Measurements from ENCODE around the gene FAM131C. TPM values are rescaled to one million over a fixed set of nuclear protein-coding genes. Genes with fewer than 3 reads are reported as not detected.
A peak's percentile ranks its signal among the peaks of the same experiment; 100 is the strongest.

FAM131C gene, protein sequence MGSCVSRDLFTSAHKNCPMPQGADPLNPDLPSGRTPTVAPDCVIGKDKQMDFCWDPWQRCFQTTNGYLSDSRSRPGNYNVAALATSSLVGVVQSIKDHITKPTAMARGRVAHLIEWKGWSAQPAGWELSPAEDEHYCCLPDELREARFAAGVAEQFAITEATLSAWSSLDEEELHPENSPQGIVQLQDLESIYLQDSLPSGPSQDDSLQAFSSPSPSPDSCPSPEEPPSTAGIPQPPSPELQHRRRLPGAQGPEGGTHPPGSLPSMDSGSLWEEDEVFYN
- 1.6 to 1.9 TPM (median 1.7 TPM) in 3 replicates for total RNA-seq

DNA sequence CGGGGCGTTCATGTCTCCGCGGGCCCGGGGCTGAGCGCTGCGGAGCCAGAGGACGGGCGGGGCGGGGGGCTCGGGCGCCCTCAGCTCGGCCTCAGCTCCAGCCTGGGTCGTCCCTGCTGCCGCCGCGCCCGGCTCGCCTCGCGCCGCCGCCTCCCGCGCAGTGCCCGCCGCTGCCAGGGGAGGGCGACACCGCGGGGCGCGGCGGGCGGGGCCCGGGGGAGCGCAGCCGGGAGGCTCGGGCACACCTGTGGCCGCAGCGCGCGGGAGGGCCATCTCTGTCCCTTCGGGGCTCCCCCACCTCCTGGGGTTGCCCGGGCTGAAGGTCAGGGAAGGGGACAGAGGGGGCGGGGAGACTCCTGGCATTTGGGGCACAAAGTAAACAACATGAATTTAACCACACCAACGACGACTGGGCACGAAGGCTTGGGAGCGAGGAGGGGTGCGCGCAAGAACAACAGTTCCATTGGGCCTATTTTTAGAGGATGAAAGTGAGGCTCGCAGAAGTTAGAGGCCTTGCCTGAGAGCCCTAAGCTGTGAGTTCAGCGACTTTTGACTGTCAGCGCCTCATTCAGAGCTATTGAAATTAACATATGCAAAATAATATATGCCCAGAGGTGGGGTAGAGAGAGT, at the start of gene FAM131C:
Gene FAM131C (minus strand): TSS at position 162 of the 630 bp plus-strand sequence. CDS start 209 bp downstream, outside the sequence.
- Mint-ChIP-seq H3K4me1 (peaks cover 8% of the 10 kb centered on the region), H3K36me3 (no peaks in the 10 kb centered on the region), H3K9me3 (no peaks in the 10 kb centered on the region), H3K27me3 (ENCODE audit: low read depth) (peaks cover 8% of the 10 kb centered on the region), H3K4me3 (peak within 1 kb of the TSS; percentile 70), H3K27ac (peak within 1 kb of the TSS; percentile 21)
- TF ChIP-seq, protein P1, sequence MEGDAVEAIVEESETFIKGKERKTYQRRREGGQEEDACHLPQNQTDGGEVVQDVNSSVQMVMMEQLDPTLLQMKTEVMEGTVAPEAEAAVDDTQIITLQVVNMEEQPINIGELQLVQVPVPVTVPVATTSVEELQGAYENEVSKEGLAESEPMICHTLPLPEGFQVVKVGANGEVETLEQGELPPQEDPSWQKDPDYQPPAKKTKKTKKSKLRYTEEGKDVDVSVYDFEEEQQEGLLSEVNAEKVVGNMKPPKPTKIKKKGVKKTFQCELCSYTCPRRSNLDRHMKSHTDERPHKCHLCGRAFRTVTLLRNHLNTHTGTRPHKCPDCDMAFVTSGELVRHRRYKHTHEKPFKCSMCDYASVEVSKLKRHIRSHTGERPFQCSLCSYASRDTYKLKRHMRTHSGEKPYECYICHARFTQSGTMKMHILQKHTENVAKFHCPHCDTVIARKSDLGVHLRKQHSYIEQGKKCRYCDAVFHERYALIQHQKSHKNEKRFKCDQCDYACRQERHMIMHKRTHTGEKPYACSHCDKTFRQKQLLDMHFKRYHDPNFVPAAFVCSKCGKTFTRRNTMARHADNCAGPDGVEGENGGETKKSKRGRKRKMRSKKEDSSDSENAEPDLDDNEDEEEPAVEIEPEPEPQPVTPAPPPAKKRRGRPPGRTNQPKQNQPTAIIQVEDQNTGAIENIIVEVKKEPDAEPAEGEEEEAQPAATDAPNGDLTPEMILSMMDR (IDR thresholded peaks at IDR 0.05; ENCODE audit: unreplicated experiment), result peak; percentile 8
- DNase-seq (ENCODE audit: low spot score in 2 of 2, unreplicated experiment in 2 of 2), result peak in 1 of 2 experiments; percentile 64

DNA sequence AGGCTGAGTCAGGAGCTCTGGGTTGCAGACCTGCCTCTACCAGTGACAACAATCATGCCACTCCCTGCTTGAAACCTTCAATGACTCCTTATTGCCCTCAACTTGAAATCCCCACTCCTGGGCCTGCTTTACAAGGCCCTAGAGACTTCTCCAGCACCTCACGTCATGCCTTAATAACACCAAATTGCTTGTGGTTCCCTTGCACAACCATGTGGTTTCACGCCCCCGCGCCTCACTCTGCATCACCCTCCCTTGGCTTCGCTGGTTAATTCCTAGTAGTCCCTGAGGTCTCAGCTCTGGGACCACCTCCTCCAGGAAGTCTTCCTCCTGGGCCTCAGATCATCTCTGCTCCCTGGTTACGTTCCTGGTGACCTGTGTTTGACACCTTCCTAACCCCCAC, 49.5 kb upstream of the FAM131C start:
- Mint-ChIP-seq H3K4me3 (no peak overlapping the region), H3K4me1 (peaks cover 6% of the 10 kb centered on the region), H3K9me3 (no peaks in the 10 kb centered on the region), H3K36me3 (peaks cover 23% of the 10 kb centered on the region), H3K27ac (no peak overlapping the region), H3K27me3 (ENCODE audit: low read depth) (no peaks in the 10 kb centered on the region)
- DNase-seq (ENCODE audit: low spot score in 2 of 2, unreplicated experiment in 2 of 2), result no peak
- TF ChIP-seq, protein P1 (IDR thresholded peaks at IDR 0.05; ENCODE audit: unreplicated experiment), result no peak

- Mint-ChIP-seq H3K36me3 (peaks cover 23% of the 10 kb centered on the region), H3K27me3 (ENCODE audit: low read depth) (no peaks in the 10 kb centered on the region), H3K4me1 (peaks cover 8% of the 10 kb centered on the region), H3K4me3 (no peak overlapping the region), H3K27ac (no peak overlapping the region), H3K9me3 (no peaks in the 10 kb centered on the region)
- TF ChIP-seq, protein P1 (IDR thresholded peaks at IDR 0.05; ENCODE audit: unreplicated experiment), result no peak
- no peak for DNase-seq (ENCODE audit: low spot score in 2 of 2, unreplicated experiment in 2 of 2)
Measured at GRCh38 chr1:16122350-16122881, 49.0 kb upstream of the FAM131C start.

- Mint-ChIP-seq H3K4me3 (no peak overlapping the region), H3K36me3 (peaks cover 20% of the 10 kb centered on the region), H3K4me1 (peaks cover 19% of the 10 kb centered on the region), H3K27me3 (ENCODE audit: low read depth) (no peaks in the 10 kb centered on the region), H3K9me3 (no peaks in the 10 kb centered on the region), H3K27ac (peak overlapping the region; percentile 56)
- no peak for DNase-seq (ENCODE audit: low spot score in 2 of 2, unreplicated experiment in 2 of 2)
- TF ChIP-seq, protein P1 (IDR thresholded peaks at IDR 0.05; ENCODE audit: unreplicated experiment), result no peak
Measured at GRCh38 chr1:16120940-16121410, 47.5 kb upstream of the FAM131C start.

DNA sequence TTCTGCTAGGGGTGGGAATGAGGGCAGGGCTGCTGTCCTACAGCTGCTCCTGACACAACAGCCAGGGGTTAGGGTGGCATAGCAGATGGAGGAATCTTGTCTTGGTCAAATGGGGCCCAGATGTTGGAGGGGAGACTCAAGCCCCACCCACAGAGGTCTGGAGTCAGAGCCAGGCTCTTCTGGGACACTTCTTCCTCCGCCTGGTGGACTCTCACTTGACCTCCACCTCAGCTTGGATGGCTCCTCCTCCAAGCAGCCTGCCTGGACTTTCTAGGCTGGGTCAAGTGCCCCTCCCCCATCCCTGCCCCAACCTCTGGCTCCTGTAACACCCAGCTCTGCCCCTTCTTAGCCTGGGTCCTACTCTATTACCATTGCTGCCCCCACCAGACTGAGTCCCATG, 47.0 kb upstream of the FAM131C start:
- peaks cover 24% of the 10 kb centered on the region for H3K4me1 Mint-ChIP-seq
- H3K4me3 Mint-ChIP-seq, result no peak overlapping the region
- H3K27me3 Mint-ChIP-seq (ENCODE audit: low read depth), result no peaks in the 10 kb centered on the region
- TF ChIP-seq, protein P1 (IDR thresholded peaks at IDR 0.05; ENCODE audit: unreplicated experiment), result no peak
- H3K36me3 Mint-ChIP-seq, result peaks cover 17% of the 10 kb centered on the region
- H3K9me3 Mint-ChIP-seq, result no peaks in the 10 kb centered on the region
- no peak overlapping the region for H3K27ac Mint-ChIP-seq
- DNase-seq (ENCODE audit: low spot score in 2 of 2, unreplicated experiment in 2 of 2), result no peak

All from mesothelial cell of epicardium (in vitro differentiated cells).